GM18519 (cell line): ENCODE data around the gene RPTOR.
"Not testable (repeated sequence)": the region's sequence is repeated elsewhere in the genome, so short reads cannot be mapped to it uniquely, and the experiment has no call there.

Experiments
- ATAC-seq: cut with Tn5 transposase; IDR thresholded peaks from one replicate; pipeline ENCODE4 v1.9.1; 2021; ENCODE audit warnings: mild to moderate bottlenecking, moderate library complexity; ENCODE audit not compliant: unreplicated experiment, low FRiP score

RPTOR gene

GRCh38 chr17:80608326-80608725 is 63.7 kb downstream of the RPTOR start:
- no peak for ATAC-seq

DNA sequence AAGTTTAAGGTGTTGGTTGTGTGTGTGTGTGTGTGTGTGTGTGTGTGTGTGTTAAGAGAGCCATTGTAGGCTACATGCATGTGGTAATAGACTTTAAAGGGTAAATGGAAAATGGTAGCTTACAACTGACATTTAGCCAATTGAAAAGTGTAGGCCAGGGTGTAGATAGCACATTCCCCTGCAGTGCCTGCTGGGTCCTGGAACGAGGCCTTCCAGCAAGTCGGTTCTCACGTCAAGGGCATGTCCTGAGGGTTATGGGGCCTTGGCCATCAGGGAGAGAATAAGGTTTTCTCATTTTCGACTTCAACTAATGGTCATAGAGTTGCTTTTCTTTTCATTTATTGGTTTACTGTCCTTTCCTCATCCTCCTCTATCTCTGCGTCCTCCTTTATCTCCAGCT is 65.1 kb downstream of the RPTOR start:
- ATAC-seq: no peak

DNA sequence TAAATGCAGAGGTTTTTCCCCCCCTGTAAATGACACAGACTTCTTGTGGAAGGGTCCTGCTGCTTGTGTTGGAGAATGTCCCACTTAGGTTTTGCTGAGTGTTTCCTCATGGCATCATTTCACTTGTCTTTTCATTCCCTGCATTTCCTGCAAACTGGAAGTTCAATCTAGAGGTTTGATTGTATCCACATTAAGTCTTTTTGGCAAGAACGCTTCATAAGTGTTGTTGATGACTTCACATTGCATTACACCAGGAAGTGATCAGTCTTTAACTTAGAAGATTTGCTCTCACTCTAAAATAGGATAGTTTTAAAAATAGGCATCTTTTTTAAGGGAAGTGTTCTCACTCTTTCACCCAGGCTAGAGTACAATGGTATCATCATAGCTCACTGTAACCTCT is 67.2 kb downstream of the RPTOR start:
- no peak for ATAC-seq

GRCh38 chr17:80612997-80613731 is 68.5 kb downstream of the RPTOR start:
- no peak for ATAC-seq

GRCh38 chr17:80613732-80614071 is 69.1 kb downstream of the RPTOR start:
- no peak for ATAC-seq

GRCh38 chr17:80614332-80615047 is 69.9 kb downstream of the RPTOR start:
- no peak for ATAC-seq

DNA sequence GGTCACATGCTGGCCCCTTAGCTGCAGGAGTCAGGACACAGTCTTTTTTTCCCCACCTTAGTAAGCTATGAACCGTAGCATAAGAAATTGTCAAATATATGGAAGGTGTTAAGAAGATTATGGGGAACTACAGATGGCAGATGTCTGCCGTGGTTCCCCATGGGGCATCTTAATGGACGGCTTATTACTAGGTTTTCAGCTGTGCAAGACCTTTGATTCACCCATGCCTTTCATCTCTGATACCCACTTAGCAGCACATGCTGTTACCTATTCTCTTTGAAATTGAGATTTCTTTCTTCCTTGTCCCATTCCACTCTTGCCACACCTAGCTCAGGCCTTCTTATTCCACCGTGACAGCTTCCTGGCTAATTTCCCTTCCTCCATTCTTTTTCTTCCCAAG is 70.7 kb downstream of the RPTOR start:
- no peak for ATAC-seq

DNA sequence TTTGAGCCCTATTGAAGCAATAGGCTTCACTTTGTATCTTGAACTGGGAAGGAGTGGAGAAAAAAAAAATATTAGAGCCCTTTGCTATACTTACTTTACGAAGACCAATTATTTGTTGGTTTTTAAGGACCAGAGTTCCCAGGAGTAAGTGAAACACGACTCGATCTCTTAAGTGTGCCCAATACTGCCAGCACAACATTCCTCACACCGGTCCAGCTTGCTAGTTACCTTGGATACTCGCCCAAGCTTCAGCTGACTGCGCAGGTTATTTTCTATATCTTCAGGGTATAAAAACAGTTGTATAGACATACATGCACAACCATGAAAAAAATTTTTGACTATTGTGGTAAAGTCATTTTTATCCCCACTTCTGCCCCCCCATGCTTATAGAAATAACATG is 72.1 kb downstream of the RPTOR start:
- ATAC-seq: no peak

DNA sequence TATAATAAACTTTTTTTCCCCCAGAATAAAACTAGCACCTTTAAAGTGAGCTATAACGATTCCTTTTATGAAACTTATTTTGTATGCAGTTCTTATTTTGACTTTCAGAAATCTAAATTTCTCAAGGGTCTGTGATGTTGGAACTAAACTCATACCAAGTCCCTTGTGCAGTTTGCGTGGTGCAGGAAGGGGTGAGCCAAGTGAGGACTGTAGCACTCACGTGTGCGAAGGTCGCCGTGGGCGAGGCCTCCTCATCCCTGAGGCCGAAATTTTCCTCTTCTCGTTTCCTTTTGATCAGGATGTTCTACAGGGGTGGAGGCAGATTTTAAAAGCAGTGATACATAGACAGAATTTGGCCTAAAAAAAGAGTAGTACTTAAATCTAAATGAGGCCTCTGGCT is 73.7 kb downstream of the RPTOR start:
- ATAC-seq: no peak

GRCh38 chr17:80619535-80620235 is 75.0 kb downstream of the RPTOR start:
- ATAC-seq: no peak

DNA sequence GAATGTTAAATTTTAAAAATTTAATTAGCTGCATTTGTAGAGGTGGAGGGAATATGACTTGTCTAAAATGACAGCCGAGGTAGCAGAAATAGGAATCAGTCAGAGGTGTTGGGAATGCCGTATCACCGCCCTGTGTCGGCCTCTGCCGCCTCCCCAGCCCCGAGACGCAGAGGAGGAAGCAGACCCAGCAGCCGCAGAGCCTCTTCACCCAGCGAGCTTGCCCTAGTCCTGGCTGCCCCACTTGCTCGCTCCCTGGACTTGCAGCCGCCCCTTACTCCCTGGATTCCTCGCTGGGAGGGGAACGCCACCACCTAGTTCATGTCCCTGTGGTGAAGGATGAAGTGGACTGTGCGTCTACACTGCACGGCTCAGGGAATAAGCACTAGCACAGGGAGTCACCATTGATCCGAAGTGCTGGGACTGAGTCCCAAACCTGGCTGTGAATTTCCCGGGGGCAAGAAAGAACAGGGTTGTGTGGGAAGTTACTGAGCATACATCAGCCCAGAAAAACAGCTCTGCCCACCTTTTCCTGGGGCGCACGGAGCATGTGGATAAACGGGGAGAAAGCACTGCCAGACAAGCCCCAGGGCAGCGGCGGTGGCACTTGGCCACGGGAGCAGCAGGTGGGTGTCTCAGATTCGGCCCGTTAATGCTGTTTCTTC is 76.8 kb downstream of the RPTOR start:
- no peak for ATAC-seq

GRCh38 chr17:80621997-80622357 is 77.3 kb downstream of the RPTOR start:
- ATAC-seq: no peak

DNA sequence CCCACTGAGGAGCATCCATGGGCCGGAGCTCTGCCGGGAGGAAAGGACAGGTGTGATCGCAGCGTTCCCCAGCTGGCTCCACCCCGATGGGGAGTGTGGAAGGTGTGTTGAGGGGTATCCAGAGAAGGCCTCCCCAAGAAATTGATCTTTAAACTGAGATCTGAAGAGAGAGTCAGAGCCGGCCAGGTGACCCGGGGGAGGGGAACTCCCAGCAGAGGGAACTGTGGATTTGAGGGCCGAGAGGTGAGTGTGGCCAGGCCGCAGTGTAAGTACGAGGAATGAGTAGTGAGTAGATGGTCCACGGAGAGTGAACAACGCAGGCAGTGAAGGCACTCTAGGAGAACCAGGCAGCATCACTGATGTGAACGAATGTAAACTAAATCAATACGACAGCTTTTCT is 80.2 kb downstream of the RPTOR start:
- ATAC-seq: no peak

DNA sequence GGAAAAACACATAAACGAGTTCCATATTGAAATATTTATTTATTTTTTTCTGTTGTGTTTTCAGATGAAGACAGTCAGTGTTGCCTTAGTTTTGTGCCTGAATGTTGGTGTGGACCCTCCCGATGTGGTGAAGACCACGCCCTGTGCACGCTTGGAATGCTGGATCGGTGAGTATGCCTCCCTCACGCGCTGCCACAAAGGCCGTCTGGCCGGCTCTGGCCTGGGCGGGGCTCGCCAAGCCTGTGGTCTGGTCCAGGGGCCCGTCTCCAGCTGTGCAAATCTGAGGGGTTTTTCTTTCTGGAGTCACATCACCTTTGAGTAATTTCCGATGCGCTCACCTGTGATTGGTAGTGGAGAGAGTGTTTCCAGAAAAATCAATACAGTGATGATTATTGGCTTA is 81.0 kb downstream of the RPTOR start:
- no peak for ATAC-seq

DNA sequence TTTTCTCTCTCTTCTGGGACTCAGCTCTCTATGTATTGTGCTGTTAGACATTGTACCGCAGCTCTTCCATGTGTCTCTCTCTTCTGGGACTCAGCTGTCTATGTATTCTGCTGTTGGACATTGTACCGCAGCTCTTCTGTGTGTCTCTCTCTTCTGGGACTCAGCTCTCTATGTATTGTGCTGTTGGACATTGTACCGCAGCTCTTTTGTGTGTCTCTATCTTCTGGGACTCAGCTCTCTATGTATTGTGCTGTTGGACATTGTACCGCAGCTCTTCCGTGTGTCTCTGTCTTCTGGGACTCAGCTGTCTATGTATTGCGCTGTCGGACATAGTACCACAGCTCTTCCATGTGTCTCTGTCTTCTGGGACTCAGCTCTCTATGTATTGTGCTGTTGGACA is 84.2 kb downstream of the RPTOR start:
- ATAC-seq: not testable (repeated sequence)

GRCh38 chr17:80629298-80630028 is 84.8 kb downstream of the RPTOR start:
- no peak for ATAC-seq

- ATAC-seq: no peak
These were observed 86.0 kb downstream of the RPTOR start for GRCh38 chr17:80630560-80631120.

DNA sequence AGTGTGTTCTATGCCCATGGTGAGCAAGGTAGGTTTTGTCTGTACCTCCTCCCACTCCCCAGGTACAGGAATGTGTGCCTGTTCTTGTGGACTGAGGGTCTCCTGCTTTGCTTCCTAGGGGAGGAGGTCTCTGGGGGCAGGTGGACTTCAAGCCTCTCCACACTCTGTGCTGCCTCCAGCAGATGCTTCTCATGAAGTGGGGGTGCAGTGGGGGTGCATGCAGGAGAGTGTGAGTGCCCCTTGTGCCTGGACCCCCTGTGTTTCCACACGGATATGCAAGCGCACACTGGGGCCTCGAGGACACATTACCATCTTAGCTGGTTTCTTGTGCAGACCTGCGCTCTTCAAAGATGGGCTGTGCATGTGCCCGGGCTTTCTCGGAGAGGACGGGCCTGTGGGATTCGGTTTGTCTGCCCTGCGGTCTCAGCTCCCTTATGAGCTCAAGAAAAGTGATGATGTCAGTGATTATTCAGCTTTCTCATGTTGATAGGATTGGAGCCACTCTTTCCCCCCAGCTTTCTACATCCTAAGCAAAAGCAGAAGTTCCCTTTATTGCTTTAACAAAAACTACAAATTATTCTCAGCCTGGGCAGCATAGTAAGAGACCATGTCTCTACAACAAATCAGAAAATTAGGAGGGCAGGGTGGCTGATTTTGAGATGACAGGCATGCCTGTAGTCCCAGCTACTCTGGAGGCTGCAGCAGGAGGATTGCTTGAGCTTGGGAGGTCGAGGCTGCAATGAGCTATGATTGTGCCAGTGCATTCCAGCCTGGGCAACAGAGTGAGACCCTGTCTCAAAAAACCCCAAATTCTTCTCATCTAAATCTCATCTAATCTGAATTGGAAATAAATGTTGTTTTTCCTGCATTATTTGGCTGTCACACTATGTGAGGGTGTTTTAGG is 86.8 kb downstream of the RPTOR start:
- no peak for ATAC-seq

GRCh38 chr17:80632046-80632581 is 87.5 kb downstream of the RPTOR start:
- ATAC-seq: no peak
